Right atrium auricular region (tissue), 2 donors: ENCODE results near the gene HYOU1. TPM values are rescaled to one million over a fixed set of nuclear protein-coding genes. Genes with fewer than 3 reads are reported as not detected.

Experiments used
- DNase-seq: peaks from one replicate; pipeline ENCODE4 v3.0.0-alpha.2; 2019; ENCODE audit warnings: low spot score
- H3K27ac ChIP-seq, 2 donors: fragments of 200-600 bp; sonication (generic); 1 replicate in 1 of 2; 2 replicates in 1 of 2; pipeline ENCODE4 v1.5.1; 2016 to 2019
- H3K27me3 ChIP-seq, 2 donors: fragments of 200-600 bp; sonication (generic); one replicate each; pipeline versions ENCODE4 v1.5.1 to v1.6.0; 2017 to 2019
- H3K36me3 ChIP-seq: fragments of 200-600 bp; sonication (generic); one replicate; pipeline ENCODE4 v1.5.1; 2016
- H3K4me1 ChIP-seq, 2 donors: fragments of 200-600 bp; sonication (generic); one replicate each; pipeline versions ENCODE4 v1.5.1 to v1.6.0; 2017 to 2019
- H3K4me3 ChIP-seq, 2 donors: fragments of 200-600 bp; sonication (generic); 1 replicate in 1 of 2; 2 replicates in 1 of 2; pipeline ENCODE4 v1.5.1; 2017 to 2019; ENCODE audit warnings: mild to moderate bottlenecking in 1 of 2, moderate library complexity in 1 of 2
- H3K9me3 ChIP-seq, 2 donors: fragments of 200-600 bp; sonication (generic); one replicate each; pipeline ENCODE4 v1.5.1; 2019
- CTCF ChIP-seq, 2 donors: fragments of 200-600 bp; sonication (generic); IDR thresholded peaks; one replicate each; pipeline ENCODE4 v1.5.1; 2019; ENCODE audit warnings: antibody characterized with exemption in 2 of 2
- total RNA-seq, 2 donors: library from RNA; depleted of rRNA; stranded (reverse); fragments of >200 nt; gene quantifications; one replicate each; pipeline ENCODE4 v1.1.0, GENCODE V29; 2016

The HYOU1 gene
- total RNA-seq, 2 donors from 2014 or later, result 56.8 to 69.7 TPM

- Histone ChIP-seq H3K4me3 (peak overlapping the region; percentile 70 to 76), H3K36me3 (peaks cover 23% of the 10 kb centered on the region), H3K9me3 (no peaks in the 10 kb centered on the region), H3K4me1 (peaks cover 0 to 26% of the 10 kb centered on the region in 2 donors), H3K27ac (peak overlapping the region; percentile 90 to 94), H3K27me3 (no peaks in the 10 kb centered on the region)
- TF ChIP-seq CTCF (IDR thresholded peaks at IDR 0.05), result no peak
- no peak for DNase-seq
Measured at GRCh38 chr11:119093942-119094815, 37.2 kb upstream of the HYOU1 start.

GRCh38 chr11:119092880-119093842 is 36.2 kb upstream of the HYOU1 start:
- TF ChIP-seq CTCF (IDR thresholded peaks at IDR 0.05), result no peak
- peak overlapping the region in 1 of 2 donors; percentile 94 for H3K27ac ChIP-seq
- peaks cover 0 to 26% of the 10 kb centered on the region in 2 donors for H3K4me1 ChIP-seq
- H3K4me3 ChIP-seq, result peak overlapping the region; percentile 70 to 76
- no peaks in the 10 kb centered on the region for H3K27me3 ChIP-seq
- DNase-seq, result no peak
- peaks cover 23% of the 10 kb centered on the region for H3K36me3 ChIP-seq
- H3K9me3 ChIP-seq, result no peaks in the 10 kb centered on the region

GRCh38 chr11:119091966-119092879 is 35.2 kb upstream of the HYOU1 start:
- H3K4me1 ChIP-seq, result peaks cover 0 to 26% of the 10 kb centered on the region in 2 donors
- TF ChIP-seq CTCF (IDR thresholded peaks at IDR 0.05), result no peak
- no peaks in the 10 kb centered on the region for H3K27me3 ChIP-seq
- no peak overlapping the region for H3K4me3 ChIP-seq
- peaks cover 14% of the 10 kb centered on the region for H3K36me3 ChIP-seq
- H3K27ac ChIP-seq, result no peak overlapping the region
- no peaks in the 10 kb centered on the region for H3K9me3 ChIP-seq
- no peak for DNase-seq

GRCh38 chr11:119091178-119091577 is 34.2 kb upstream of the HYOU1 start:
- DNase-seq, result no peak
- TF ChIP-seq CTCF (IDR thresholded peaks at IDR 0.05), result no peak
- H3K9me3 ChIP-seq, result no peaks in the 10 kb centered on the region
- H3K36me3 ChIP-seq, result peaks cover 6% of the 10 kb centered on the region
- H3K4me1 ChIP-seq, result peaks cover 0 to 28% of the 10 kb centered on the region in 2 donors
- no peaks in the 10 kb centered on the region for H3K27me3 ChIP-seq
- no peak overlapping the region for H3K27ac ChIP-seq
- H3K4me3 ChIP-seq, result no peak overlapping the region

- H3K36me3 ChIP-seq, result peaks cover 6% of the 10 kb centered on the region
Measured at GRCh38 chr11:119089319-119089718, 32.3 kb upstream of the HYOU1 start.

More at GRCh38 chr11:119089319-119089718, 32.3 kb upstream of the HYOU1 start:
- DNase-seq, result no peak
- no peaks in the 10 kb centered on the region for H3K9me3 ChIP-seq
- H3K27me3 ChIP-seq, result no peaks in the 10 kb centered on the region
- no peak for TF ChIP-seq CTCF (IDR thresholded peaks at IDR 0.05)
- peaks cover 0 to 34% of the 10 kb centered on the region in 2 donors for H3K4me1 ChIP-seq
- H3K27ac ChIP-seq, result no peak overlapping the region
- H3K4me3 ChIP-seq, result no peak overlapping the region
